Renal cortex interstitium (tissue), 11 donors: ENCODE data around the gene NRL. TPM values are rescaled to one million over a fixed set of nuclear protein-coding genes. Genes with fewer than 3 reads are reported as not detected.

Experiments used
- DNase-seq, 11 donors: peaks; one replicate each; pipeline ENCODE4 v3.0.0-alpha.2; 2013; ENCODE audit warnings: low read depth in 9 of 11, low spot score in 4 of 11; ENCODE audit errors: extremely low read depth in 1 of 11
- polyA plus RNA-seq, 3 donors: library from polyadenylated mRNA; unstranded; fragments of 120-200 nt; gene quantifications; one replicate each; pipeline ENCODE4 v1.2.1, GENCODE V29; 2013; ENCODE audit not compliant: insufficient read length in 3 of 3

NRL gene
- polyA plus RNA-seq, 3 donors: 1.5 to 2.7 (median 2.4) TPM

DNA sequence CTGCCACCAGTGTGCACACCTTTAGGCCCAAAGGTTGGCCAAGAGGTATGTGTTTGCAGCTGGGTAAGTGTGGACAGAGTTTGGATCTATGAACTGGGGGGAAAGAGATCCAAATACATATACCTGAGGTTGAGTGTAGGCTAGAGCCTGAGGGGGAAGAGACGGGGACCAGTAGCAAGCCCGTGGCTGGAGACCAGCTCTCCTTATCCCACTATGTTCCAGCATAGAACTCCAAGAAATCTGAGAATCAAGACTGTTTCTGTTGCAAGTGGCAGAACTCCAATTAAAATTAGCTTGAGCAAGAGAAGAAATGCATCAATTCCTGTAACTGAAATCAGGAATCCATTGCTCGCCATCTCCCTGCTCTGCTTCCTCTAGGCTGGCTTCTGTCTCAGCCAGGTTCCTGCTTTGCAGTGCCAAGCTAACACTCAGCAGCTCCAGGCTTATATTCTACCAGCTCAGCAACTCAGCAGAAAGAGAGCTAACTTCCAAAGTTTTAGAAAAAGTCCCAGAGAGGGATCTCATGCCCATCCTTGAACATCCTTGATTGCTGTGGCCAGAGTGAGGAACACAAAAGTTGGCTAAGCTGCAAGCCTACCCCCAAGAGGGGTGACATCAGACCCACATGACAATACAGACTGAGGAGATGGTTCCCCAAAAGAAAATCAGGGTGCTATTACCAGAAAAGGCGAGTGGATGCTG is 22.1 kb downstream of the NRL start:
- DNase-seq: no peak

GRCh38 chr14:24092110-24092504 is 22.6 kb downstream of the NRL start:
- DNase-seq: no peak

GRCh38 chr14:24089890-24090289 is 24.9 kb downstream of the NRL start:
- no peak for DNase-seq

GRCh38 chr14:24088095-24088494 is 26.7 kb downstream of the NRL start:
- DNase-seq: no peak

DNA sequence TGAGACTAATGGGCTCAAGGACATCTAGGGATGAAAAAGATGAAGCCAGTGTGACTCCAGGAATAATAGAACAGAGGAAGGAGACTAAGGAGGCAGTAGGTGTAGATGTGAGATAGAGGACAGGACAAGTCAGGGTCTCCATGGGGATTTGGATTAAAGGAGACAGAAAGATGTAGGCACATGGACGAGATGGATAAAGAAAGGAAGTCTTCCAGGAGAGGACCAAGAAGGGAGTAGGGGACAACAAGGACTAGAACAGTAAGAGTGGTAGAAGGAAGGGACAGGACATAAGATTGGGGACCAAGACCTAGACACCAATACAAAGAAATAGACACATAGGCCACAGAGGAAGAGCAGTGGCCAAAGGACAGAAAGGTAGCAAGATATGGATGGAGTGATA is 27.7 kb downstream of the NRL start:
- no peak for DNase-seq

GRCh38 chr14:24086193-24086955 is 28.4 kb downstream of the NRL start:
- DNase-seq: no peak

- DNase-seq: no peak
These were observed 29.5 kb downstream of the NRL start for GRCh38 chr14:24085215-24085614.

DNA sequence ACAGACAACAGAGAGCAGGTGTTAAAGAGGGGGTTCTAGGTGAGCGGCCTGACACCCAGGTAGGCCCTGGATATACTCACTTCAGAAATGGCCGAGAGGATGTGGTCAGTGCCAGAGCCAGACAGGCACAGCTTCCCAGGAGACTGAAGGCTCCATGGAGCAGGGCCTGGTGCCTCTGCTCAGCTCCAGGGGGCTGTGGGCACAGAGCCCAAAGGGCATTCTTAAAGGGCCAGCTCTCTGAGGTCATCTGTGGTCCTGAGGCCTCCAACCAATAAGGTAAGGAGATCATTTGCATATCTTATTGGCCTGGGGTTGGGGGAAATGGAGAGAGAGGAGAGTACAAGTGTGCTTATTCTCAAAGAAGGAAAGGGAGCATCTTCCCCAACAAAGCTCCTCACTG is 30.3 kb downstream of the NRL start:
- no peak for DNase-seq

DNA sequence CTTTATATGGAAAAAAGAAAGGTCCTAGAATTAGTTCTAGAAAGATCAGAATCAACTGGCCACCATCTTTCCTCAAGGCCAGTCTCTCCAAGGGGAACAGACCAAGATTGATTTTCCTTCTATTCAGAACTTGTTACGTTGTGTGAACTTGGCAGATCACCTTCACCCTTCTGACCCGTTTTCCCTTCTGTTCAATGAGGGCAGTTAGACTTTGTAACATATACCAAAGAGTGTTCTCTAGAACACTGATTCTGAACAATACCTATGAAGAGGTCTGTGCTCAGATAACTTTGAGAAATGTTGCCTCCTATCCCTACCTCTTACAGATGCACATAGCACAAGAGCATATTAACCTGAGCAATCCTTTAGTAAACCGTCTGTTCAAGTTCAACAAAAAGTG is 31.3 kb downstream of the NRL start:
- DNase-seq: no peak

GRCh38 chr14:24082411-24083080 is 32.2 kb downstream of the NRL start:
- no peak for DNase-seq

DNA sequence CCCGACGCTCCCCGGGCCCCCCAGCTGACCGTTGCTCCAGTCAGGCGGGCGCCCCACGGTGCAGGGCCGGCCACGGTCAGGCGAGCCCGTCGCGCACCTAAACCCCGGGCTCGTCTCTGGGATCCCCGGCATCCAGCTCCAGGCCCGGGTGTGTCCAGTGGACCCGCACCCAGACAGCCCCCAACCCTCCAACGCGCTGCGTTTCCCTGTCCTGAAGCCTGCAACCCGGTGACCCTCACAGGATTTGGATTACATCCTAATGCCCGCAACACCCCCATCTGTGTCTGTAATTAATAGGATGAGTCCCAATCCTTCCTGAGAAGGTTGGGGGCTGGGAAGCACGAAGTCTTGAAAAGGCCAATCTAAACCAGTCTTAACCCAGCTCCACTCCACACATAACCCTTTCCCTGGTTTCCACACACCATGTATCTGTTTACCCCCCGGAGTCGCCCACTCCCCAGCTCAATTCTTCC is 33.0 kb downstream of the NRL start:
- DNase-seq: no peak

- peak in 1 of 11 donors; percentile 36 for DNase-seq
These were observed 33.6 kb downstream of the NRL start for GRCh38 chr14:24080888-24081738.

DNA sequence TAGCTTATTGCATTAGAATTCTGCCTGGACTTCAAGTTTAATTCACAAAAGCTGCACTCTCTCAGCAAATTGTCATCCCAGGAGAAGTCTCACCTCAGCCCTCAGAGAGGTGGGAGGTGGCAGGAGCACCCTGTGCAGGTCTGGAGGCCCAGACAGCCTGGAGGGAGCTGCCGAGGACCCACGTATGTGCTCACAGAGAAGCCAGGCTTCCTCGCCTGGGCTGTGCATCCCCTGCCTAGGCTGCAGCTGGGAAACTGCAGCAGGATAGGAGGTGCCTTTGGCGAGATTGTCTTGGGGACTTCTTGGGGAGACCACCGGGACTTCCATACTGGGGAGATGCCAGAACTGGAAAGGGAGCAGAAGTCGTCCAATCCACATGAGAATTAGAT is 34.6 kb downstream of the NRL start:
- DNase-seq: no peak

DNA sequence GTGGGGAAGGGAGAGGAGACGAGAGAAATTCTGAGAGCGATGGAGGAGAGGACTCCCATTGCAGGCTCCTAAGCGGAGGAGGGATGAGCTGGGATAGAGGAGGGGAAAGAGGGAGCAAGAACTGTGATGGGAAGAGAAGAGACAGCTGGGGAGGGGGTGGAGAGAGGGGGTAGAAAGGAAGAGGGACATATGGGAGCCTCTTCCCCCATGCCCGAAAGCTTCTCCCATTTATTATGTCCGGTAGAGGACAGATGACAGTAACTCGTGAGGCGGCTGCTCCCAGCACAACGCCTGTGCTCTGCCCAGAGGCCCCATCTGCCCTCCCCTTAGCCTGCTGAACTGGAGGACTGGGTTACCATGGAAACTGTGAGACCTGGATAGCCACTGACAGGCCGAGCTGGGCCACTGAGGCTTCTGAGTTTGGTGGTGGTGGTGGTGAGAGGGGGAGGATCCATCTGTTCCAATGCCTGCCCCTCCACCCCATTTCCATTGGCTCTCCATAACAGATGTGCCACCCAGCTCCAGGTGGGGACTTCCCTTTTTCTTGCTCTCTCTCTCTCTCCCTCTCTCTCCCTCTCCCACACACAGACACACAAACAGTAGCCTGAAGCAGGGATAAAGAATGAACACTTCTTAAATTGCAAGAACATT is 35.1 kb downstream of the NRL start:
- no peak for DNase-seq

DNA sequence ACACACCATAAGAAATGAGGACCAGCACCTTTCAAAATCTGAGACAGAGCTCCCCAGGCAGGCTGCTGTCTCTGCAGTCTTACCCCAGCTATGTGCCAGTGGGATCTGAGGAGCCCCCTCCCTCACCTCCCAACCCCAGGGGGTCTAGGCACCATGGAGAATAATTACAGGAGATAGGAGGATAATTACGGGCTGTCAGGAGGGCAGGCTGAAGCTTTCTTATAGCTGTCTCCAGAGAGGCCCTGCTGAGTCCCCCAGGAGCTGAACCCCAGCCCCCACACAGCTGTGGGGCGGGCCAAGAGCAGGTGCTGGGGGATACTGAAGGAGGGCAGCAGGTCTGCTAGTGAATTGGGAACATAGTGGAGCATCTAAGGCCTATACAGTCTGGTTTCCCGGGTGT is 36.6 kb downstream of the NRL start:
- no peak for DNase-seq

GRCh38 chr14:24077086-24077485 is 37.7 kb downstream of the NRL start:
- DNase-seq: no peak

DNA sequence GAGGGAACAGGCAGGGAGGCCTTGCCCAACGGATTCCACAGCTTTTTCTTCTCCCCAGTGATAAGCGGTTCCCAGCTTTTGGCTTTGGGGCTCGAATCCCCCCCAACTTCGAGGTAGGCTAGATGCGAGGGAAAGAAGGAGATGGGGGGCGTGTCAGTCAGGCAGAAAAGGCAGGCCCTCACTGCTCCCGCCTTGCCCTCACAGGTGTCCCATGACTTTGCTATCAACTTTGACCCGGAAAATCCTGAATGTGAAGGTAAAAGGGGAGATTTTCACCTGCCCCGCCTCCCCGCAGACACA is 38.5 kb downstream of the NRL start:
- no peak for DNase-seq

DNA sequence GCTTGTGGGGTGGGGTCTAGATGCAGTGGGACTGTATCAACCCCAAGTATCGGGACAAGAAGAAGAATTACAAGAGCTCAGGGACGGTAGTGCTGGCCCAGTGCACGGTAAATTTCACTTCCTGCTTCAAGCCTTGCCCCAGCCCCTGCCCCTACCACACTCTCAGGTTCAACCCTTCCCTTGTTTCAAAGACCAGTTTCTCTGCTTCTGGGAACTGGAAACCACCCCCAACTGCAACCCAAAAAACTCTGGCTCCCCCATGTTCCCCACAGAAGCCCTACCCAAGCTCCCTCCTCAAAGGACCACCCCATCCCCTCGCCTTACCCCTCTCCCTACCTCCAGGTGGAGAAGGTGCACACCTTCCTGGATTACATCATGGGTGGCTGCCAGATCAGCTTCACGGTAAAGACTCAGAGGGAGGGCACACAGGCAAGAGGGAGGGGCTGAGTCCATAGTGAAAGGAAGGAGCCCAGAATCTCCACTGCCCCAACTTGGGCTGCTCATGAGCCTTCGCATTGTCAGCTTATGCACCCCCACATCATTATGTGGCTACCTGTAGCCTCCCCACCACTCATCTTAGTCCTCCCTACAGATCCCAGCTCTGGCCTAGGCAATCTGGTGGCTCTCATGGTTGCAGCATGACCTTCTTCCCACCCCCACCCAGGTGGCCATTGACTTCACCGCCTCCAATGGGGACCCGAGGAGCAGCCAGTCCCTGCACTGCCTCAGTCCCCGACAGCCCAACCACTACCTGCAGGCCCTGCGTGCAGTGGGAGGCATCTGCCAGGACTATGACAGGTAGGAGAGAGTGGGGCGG is 39.1 kb downstream of the NRL start:
- DNase-seq: no peak
